ENCODE results near the gene CD200. TPM values are rescaled to one million over a fixed set of nuclear protein-coding genes. Genes with fewer than 3 reads are reported as not detected.

Gene CD200
- total and polyA plus RNA-seq, 4 donors = 0.10 to 0.28 (median 0.20) TPM

DNA sequence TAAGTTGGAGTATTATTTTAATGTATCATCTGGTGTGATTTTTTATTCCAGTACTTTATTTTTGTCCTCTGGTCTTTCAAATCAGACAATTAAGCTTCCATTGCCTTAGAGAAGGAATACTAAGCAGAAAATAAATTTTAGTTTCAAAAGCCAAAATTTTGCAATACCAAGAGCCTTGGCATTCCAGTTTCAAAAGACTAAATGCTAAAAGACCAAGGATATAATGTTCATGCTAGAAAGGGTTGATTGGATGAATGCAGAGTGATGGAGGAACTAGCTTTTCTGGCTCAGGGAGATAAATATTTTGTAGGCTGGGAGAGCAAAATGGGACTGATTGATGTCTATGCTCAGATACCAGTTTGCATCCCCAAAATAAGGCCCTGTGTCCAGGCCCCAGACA, 6.2 kb downstream of the CD200 start (continued):
- TF ChIP-seq NR2F2 (IDR thresholded peaks at IDR 0.05) = no peak
- no peak for TF ChIP-seq JUND (IDR thresholded peaks at IDR 0.05)

DNA sequence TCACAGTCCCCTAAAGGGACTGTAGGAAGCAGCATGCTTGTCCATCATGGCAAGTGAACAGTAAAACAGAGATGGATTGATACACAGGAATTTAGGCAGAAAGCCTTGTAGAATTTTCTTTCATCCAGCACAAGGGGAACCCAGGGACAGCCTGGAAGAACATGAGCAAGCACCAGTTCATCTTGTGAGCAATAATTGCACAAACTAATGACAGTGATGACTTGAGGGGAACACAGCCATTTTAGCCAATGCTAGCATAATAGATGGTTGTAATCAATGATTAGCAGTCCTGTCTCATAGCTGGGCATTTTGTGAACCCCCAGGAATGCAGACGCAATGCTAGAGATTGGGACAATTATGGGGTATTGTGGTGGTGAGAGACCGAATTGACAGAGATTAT, 6.7 kb downstream of the CD200 start:
- H3K27ac ChIP-seq (ENCODE audit: low read depth in 1 of 2, low read length in 2 of 2) = no peak overlapping the region
- H3K27me3 ChIP-seq (ENCODE audit: control insufficient read depth in 4 of 4, insufficient read depth in 4 of 4, low read length in 3 of 4) = peaks cover 0 to 3% (median 0%) of the 10 kb centered on the region in 4 donors
- no peaks in the 10 kb centered on the region for H3K36me3 ChIP-seq (ENCODE audit: control insufficient read depth in 4 of 4, insufficient read depth in 3 of 4, low read depth in 1 of 4, low read length in 3 of 4)
- H3K4me3 ChIP-seq (ENCODE audit: low read depth in 1 of 3, low read length in 3 of 3) = no peak overlapping the region
- H3K9ac ChIP-seq (ENCODE audit: low read depth in 1 of 2, low read length in 2 of 2) = no peak overlapping the region
- H3K4me1 ChIP-seq (ENCODE audit: control insufficient read depth in 4 of 4, insufficient read depth in 4 of 4, low read length in 3 of 4) = no peaks in the 10 kb centered on the region
- DNase-seq (ENCODE audit: low spot score) = no peak
- H3K9me3 ChIP-seq (ENCODE audit: control insufficient read depth in 4 of 4, low read length in 3 of 4) = peaks cover 0 to 2% (median 0%) of the 10 kb centered on the region in 4 donors
- TF ChIP-seq MAX (IDR thresholded peaks at IDR 0.05) = no peak
- TF ChIP-seq FOXA1 (IDR thresholded peaks at IDR 0.05) = no peak
- TF ChIP-seq, protein P1, sequence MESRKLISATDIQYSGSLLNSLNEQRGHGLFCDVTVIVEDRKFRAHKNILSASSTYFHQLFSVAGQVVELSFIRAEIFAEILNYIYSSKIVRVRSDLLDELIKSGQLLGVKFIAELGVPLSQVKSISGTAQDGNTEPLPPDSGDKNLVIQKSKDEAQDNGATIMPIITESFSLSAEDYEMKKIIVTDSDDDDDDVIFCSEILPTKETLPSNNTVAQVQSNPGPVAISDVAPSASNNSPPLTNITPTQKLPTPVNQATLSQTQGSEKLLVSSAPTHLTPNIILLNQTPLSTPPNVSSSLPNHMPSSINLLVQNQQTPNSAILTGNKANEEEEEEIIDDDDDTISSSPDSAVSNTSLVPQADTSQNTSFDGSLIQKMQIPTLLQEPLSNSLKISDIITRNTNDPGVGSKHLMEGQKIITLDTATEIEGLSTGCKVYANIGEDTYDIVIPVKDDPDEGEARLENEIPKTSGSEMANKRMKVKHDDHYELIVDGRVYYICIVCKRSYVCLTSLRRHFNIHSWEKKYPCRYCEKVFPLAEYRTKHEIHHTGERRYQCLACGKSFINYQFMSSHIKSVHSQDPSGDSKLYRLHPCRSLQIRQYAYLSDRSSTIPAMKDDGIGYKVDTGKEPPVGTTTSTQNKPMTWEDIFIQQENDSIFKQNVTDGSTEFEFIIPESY (IDR thresholded peaks at IDR 0.05) = no peak
- no peak for TF ChIP-seq TAF1 (conservative IDR thresholded peaks at IDR 0.05)
- no peak for TF ChIP-seq JUND (IDR thresholded peaks at IDR 0.05)
- no peak for TF ChIP-seq RAD21 (IDR thresholded peaks at IDR 0.05)
- no peak for TF ChIP-seq HNF4A (conservative IDR thresholded peaks at IDR 0.05)
- TF ChIP-seq, protein P2, sequence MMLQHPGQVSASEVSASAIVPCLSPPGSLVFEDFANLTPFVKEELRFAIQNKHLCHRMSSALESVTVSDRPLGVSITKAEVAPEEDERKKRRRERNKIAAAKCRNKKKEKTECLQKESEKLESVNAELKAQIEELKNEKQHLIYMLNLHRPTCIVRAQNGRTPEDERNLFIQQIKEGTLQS (IDR thresholded peaks at IDR 0.05) = no peak
- no peak for TF ChIP-seq HNF4G (IDR thresholded peaks at IDR 0.05)
- WGBS = 83% methylated on average over 2 of the region's 2 CpGs

- no peak overlapping the region for H3K4me3 ChIP-seq (ENCODE audit: low read depth in 1 of 3, low read length in 3 of 3)
- peaks cover 0 to 2% (median 0%) of the 10 kb centered on the region in 4 donors for H3K9me3 ChIP-seq (ENCODE audit: control insufficient read depth in 4 of 4, low read length in 3 of 4)
- no peak for DNase-seq (ENCODE audit: low spot score)
- no peak overlapping the region for H3K9ac ChIP-seq (ENCODE audit: low read depth in 1 of 2, low read length in 2 of 2)
- peaks cover 0 to 3% (median 0%) of the 10 kb centered on the region in 4 donors for H3K27me3 ChIP-seq (ENCODE audit: control insufficient read depth in 4 of 4, insufficient read depth in 4 of 4, low read length in 3 of 4)
- WGBS = 85% methylated on average over 2 of the region's 2 CpGs
- H3K36me3 ChIP-seq (ENCODE audit: control insufficient read depth in 4 of 4, insufficient read depth in 3 of 4, low read depth in 1 of 4, low read length in 3 of 4) = no peaks in the 10 kb centered on the region
- no peak overlapping the region for H3K27ac ChIP-seq (ENCODE audit: low read depth in 1 of 2, low read length in 2 of 2)
- TF ChIP-seq, protein P2 (IDR thresholded peaks at IDR 0.05) = no peak
- TF ChIP-seq CTCF (IDR thresholded peaks at IDR 0.05; ENCODE audit: low read depth, low read length, missing input control) (no peak), EGR1 (IDR thresholded peaks at IDR 0.05; ENCODE audit: low read depth in 2 of 2) (no peak), RAD21 (IDR thresholded peaks at IDR 0.05) (no peak), JUND (IDR thresholded peaks at IDR 0.05) (no peak), MAX (IDR thresholded peaks at IDR 0.05) (no peak), FOXA2 (IDR thresholded peaks at IDR 0.05) (no peak), HNF4A (conservative IDR thresholded peaks at IDR 0.05) (no peak), YY1 (IDR thresholded peaks at IDR 0.05) (no peak), NR2F2 (IDR thresholded peaks at IDR 0.05) (no peak), RXRA (IDR thresholded peaks at IDR 0.05) (no peak), SP1 (IDR thresholded peaks at IDR 0.05) (no peak), FOXA1 (IDR thresholded peaks at IDR 0.05) (no peak), TAF1 (conservative IDR thresholded peaks at IDR 0.05) (no peak), HNF4G (IDR thresholded peaks at IDR 0.05) (no peak), GABPA (IDR thresholded peaks at IDR 0.05 in 1 of 2, conservative IDR thresholded peaks at IDR 0.05 in 1 of 2) (no peak)
- TF ChIP-seq, protein P1 (IDR thresholded peaks at IDR 0.05) = no peak
- TF ChIP-seq, protein P3, sequence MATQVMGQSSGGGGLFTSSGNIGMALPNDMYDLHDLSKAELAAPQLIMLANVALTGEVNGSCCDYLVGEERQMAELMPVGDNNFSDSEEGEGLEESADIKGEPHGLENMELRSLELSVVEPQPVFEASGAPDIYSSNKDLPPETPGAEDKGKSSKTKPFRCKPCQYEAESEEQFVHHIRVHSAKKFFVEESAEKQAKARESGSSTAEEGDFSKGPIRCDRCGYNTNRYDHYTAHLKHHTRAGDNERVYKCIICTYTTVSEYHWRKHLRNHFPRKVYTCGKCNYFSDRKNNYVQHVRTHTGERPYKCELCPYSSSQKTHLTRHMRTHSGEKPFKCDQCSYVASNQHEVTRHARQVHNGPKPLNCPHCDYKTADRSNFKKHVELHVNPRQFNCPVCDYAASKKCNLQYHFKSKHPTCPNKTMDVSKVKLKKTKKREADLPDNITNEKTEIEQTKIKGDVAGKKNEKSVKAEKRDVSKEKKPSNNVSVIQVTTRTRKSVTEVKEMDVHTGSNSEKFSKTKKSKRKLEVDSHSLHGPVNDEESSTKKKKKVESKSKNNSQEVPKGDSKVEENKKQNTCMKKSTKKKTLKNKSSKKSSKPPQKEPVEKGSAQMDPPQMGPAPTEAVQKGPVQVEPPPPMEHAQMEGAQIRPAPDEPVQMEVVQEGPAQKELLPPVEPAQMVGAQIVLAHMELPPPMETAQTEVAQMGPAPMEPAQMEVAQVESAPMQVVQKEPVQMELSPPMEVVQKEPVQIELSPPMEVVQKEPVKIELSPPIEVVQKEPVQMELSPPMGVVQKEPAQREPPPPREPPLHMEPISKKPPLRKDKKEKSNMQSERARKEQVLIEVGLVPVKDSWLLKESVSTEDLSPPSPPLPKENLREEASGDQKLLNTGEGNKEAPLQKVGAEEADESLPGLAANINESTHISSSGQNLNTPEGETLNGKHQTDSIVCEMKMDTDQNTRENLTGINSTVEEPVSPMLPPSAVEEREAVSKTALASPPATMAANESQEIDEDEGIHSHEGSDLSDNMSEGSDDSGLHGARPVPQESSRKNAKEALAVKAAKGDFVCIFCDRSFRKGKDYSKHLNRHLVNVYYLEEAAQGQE (IDR thresholded peaks at IDR 0.05) = no peak
- no peaks in the 10 kb centered on the region for H3K4me1 ChIP-seq (ENCODE audit: control insufficient read depth in 4 of 4, insufficient read depth in 4 of 4, low read length in 3 of 4)
Measured at GRCh38 chr3:112341386-112341785, 8.4 kb downstream of the CD200 start.
